Fibroblast of lung (primary cell): Measurements from ENCODE around the gene AFF2. TPM values are rescaled to one million over a fixed set of nuclear protein-coding genes. Genes with fewer than 3 reads are reported as not detected.

Experiments used
- DNase-seq, 2 donors: peaks; one replicate each; pipeline versions ENCODE4 v3.0.0 to v3.0.0-alpha.2; 2010; ENCODE audit warnings: low read depth in 2 of 2
- H2AFZ ChIP-seq: 2 replicates; pipeline ENCODE4 v1.5.1; 2012; ENCODE audit warnings: low read length, control low read depth, inconsistent platforms
- H3K27ac ChIP-seq: 2 replicates; pipeline ENCODE4 v1.5.1; 2011; ENCODE audit warnings: low read length, control low read depth; ENCODE audit not compliant: insufficient read depth
- H3K27me3 ChIP-seq: 2 replicates; pipeline ENCODE4 v1.5.1; 2011; ENCODE audit warnings: mild to moderate bottlenecking, low read length; ENCODE audit not compliant: control insufficient read depth, insufficient read depth
- H3K36me3 ChIP-seq: 2 replicates; pipeline ENCODE4 v1.5.1; 2011; ENCODE audit warnings: low read length; ENCODE audit not compliant: control insufficient read depth, insufficient read depth
- H3K4me1 ChIP-seq: 2 replicates; pipeline ENCODE4 v1.5.1; 2011; ENCODE audit warnings: low read length; ENCODE audit not compliant: control insufficient read depth, insufficient read depth; ENCODE audit errors: extremely low read depth
- H3K4me2 ChIP-seq: 2 replicates; pipeline ENCODE4 v1.5.1; 2011; ENCODE audit warnings: low read length, control low read depth; ENCODE audit not compliant: insufficient read depth; ENCODE audit errors: extremely low read depth
- H3K4me3 ChIP-seq, 4 experiments: fragments of 200-600 bp in 1 of 4; sonication (generic) in 1 of 4; replicated peaks in 1 of 4; 2 replicates each; pipeline ENCODE4 v1.5.1; 2011 to 2016; ENCODE audit warnings: low read length in 4 of 4, low read depth in 3 of 4, mild to moderate bottlenecking in 3 of 4, control low read depth in 2 of 4, inconsistent platforms in 1 of 4, mixed read lengths in 1 of 4; ENCODE audit not compliant: insufficient read depth in 1 of 4; ENCODE audit errors: control extremely low read depth in 1 of 4
- H3K79me2 ChIP-seq: 2 replicates; pipeline ENCODE4 v1.5.1; 2012; ENCODE audit warnings: mild to moderate bottlenecking, low read length, inconsistent platforms; ENCODE audit not compliant: control insufficient read depth, insufficient read depth
- H3K9ac ChIP-seq: 2 replicates; pipeline ENCODE4 v1.5.1; 2011; ENCODE audit warnings: mild to moderate bottlenecking, low read length, control low read depth; ENCODE audit not compliant: insufficient read depth
- H3K9me3 ChIP-seq: 2 replicates; pipeline ENCODE4 v1.5.1; 2012; ENCODE audit warnings: low read depth, low read length; ENCODE audit not compliant: control insufficient read depth, insufficient read depth
- H4K20me1 ChIP-seq: 2 replicates; pipeline ENCODE4 v1.5.1; 2011; ENCODE audit warnings: low read length; ENCODE audit not compliant: control insufficient read depth, insufficient read depth; ENCODE audit errors: extremely low read depth
- CTCF ChIP-seq, 2 donors: IDR thresholded peaks in 1 of 2; conservative IDR thresholded peaks in 1 of 2; 1 replicate in 1 of 2; 2 replicates in 1 of 2; pipeline ENCODE4 v1.5.1; 2011 to 2012; ENCODE audit warnings: low read length in 2 of 2, control low read depth in 1 of 2, inconsistent platforms in 1 of 2, low read depth in 1 of 2, mild to moderate bottlenecking in 1 of 2
- EZH2 ChIP-seq: IDR thresholded peaks from 2 replicates; pipeline ENCODE4 v1.5.1; 2012; ENCODE audit warnings: low read length, control low read depth, mild to moderate bottlenecking; ENCODE audit errors: missing control alignments
- polyA plus RNA-seq, 2 donors: library from polyadenylated mRNA; depleted of rRNA in 1 of 2; stranded (reverse) in 1 of 2; unstranded in 1 of 2; fragments of >200 nt; gene quantifications; 2 replicates each; pipeline ENCODE4 v1.2.1, GENCODE V29; 2011 to 2012; ENCODE audit warnings: missing spikeins in 1 of 2
- total RNA-seq: library from RNA; depleted of rRNA; stranded (reverse); fragments of >200 nt; gene quantifications from 2 replicates; pipeline ENCODE4 v1.2.1, GENCODE V29; 2014

AFF2 gene
- total and polyA plus RNA-seq, 2 donors (not counting 1 experiment from before 2014, with no cell fraction given), result under 0.01 to 0.05 TPM

- no peak overlapping the region for H3K27ac ChIP-seq
- no peak for TF ChIP-seq CTCF (conservative IDR thresholded peaks at IDR 0.05 in 1 of 2, IDR thresholded peaks at IDR 0.05 in 1 of 2; ENCODE audit: low read depth in 1 of 2, low read length in 2 of 2)
- H4K20me1 ChIP-seq, result no peaks in the 10 kb centered on the region
- no peak for DNase-seq
- no peak overlapping the region for H3K4me3 ChIP-seq
- H3K27me3 ChIP-seq, result no peaks in the 10 kb centered on the region
- no peaks in the 10 kb centered on the region for H3K9me3 ChIP-seq
- no peaks in the 10 kb centered on the region for H3K79me2 ChIP-seq
- no peaks in the 10 kb centered on the region for H3K4me1 ChIP-seq
- H3K4me2 ChIP-seq, result no peak overlapping the region
- H3K9ac ChIP-seq, result no peak overlapping the region
- H2AFZ ChIP-seq, result no peak overlapping the region
- no peaks in the 10 kb centered on the region for H3K36me3 ChIP-seq
These were observed 455.9 kb downstream of the AFF2 start for GRCh38 chrX:148956352-148956751.

GRCh38 chrX:148958901-148959300, 458.5 kb downstream of the AFF2 start:
- Histone ChIP-seq H3K9me3 (no peaks in the 10 kb centered on the region), H4K20me1 (no peaks in the 10 kb centered on the region), H2AFZ (no peak overlapping the region), H3K27me3 (no peaks in the 10 kb centered on the region), H3K4me2 (no peak overlapping the region), H3K79me2 (no peaks in the 10 kb centered on the region), H3K4me3 (no peak overlapping the region), H3K27ac (no peak overlapping the region), H3K9ac (no peak overlapping the region), H3K4me1 (no peaks in the 10 kb centered on the region), H3K36me3 (no peaks in the 10 kb centered on the region)
- no peak for DNase-seq
- TF ChIP-seq CTCF (conservative IDR thresholded peaks at IDR 0.05 in 1 of 2, IDR thresholded peaks at IDR 0.05 in 1 of 2; ENCODE audit: low read depth in 1 of 2, low read length in 2 of 2) (no peak), EZH2 (no peak)

- H3K4me1 ChIP-seq, result no peaks in the 10 kb centered on the region
- H4K20me1 ChIP-seq, result no peaks in the 10 kb centered on the region
- no peaks in the 10 kb centered on the region for H3K27me3 ChIP-seq
- H3K79me2 ChIP-seq, result no peaks in the 10 kb centered on the region
- DNase-seq, result peak; percentile 2 to 6
- TF ChIP-seq CTCF (conservative IDR thresholded peaks at IDR 0.05 in 1 of 2, IDR thresholded peaks at IDR 0.05 in 1 of 2; ENCODE audit: low read depth in 1 of 2, low read length in 2 of 2), result no peak
- no peak for TF ChIP-seq EZH2
- H3K4me3 ChIP-seq, result no peak overlapping the region
- H3K9ac ChIP-seq, result no peak overlapping the region
- no peak overlapping the region for H3K4me2 ChIP-seq
- no peak overlapping the region for H2AFZ ChIP-seq
- H3K36me3 ChIP-seq, result no peaks in the 10 kb centered on the region
- H3K9me3 ChIP-seq, result no peaks in the 10 kb centered on the region
- no peak overlapping the region for H3K27ac ChIP-seq
These were observed 459.6 kb downstream of the AFF2 start for GRCh38 chrX:148960060-148960459.
